AG04449 (cell line): ENCODE data around the gene ROPN1L.

ENCODE experiments used
- CTCF ChIA-PET: fragments of 350-600 bp; formaldehyde crosslinking; extraction: SDS; loops from one replicate; lab custom pipeline; 2021; ENCODE audit warnings: antibody characterized with exemption; lab: Yijun Ruan, JAX
- POLR2A ChIA-PET: fragments of 400-600, 350-600 bp; formaldehyde crosslinking; extraction: SDS; loops from one replicate; lab custom pipeline; 2020; ENCODE audit warnings: antibody characterized with exemption, inconsistent platforms; lab: Yijun Ruan, JAX
- DNase-seq: peaks from one replicate; pipeline ENCODE4 v3.0.0-alpha.2; 2010; ENCODE audit warnings: low read depth, low spot score
- H3K4me3 ChIP-seq: 2 replicates; pipeline ENCODE4 v1.5.1; 2011; ENCODE audit warnings: low read depth, mild to moderate bottlenecking, control low read depth, low read length
- CTCF ChIP-seq: IDR thresholded peaks from one replicate; pipeline ENCODE4 v1.5.1; 2011; ENCODE audit warnings: mild to moderate bottlenecking, moderate library complexity, low read length, control low read depth, inconsistent platforms; ENCODE audit not compliant: insufficient read depth; ENCODE audit errors: missing control alignments

Gene ROPN1L

GRCh38 chr5:10456583-10457420 is 15.1 kb downstream of the ROPN1L start:
- no peak for TF ChIP-seq CTCF
- ChIA-PET POLR2A (no interaction called here), CTCF (interaction anchor here (1.3 to 20.3 kb wide), 5 partner anchors 13 to 1567 kb away, joined by 3 to 256 read pairs (median 4); no protein-coding TSS in a partner anchor)
- DNase-seq: no peak
- no peak overlapping the region for H3K4me3 ChIP-seq

GRCh38 chr5:10457682-10458574 is 16.2 kb downstream of the ROPN1L start:
- DNase-seq: no peak
- peak; percentile 39 for TF ChIP-seq CTCF
- ChIA-PET POLR2A (no interaction called here), CTCF (interaction anchor here (0.7 to 20.3 kb wide), 6 partner anchors 14 to 1566 kb away, joined by 3 to 256 read pairs (median 3); no protein-coding TSS in a partner anchor)
- no peak overlapping the region for H3K4me3 ChIP-seq

- TF ChIP-seq CTCF: no peak
- no peak overlapping the region for H3K4me3 ChIP-seq
- DNase-seq: no peak
- ChIA-PET POLR2A (interaction anchor here (0.5 kb wide), 1 partner anchor 165 kb away, joined by 3 read pairs; no protein-coding TSS in a partner anchor), CTCF (interaction anchor here (20.3 kb wide), 1 partner anchor 168 kb away, joined by 256 read pairs; no protein-coding TSS in a partner anchor)
These were observed 17.7 kb downstream of the ROPN1L start for GRCh38 chr5:10459080-10460055.

GRCh38 chr5:10460252-10460906 is 18.7 kb downstream of the ROPN1L start:
- ChIA-PET CTCF (interaction anchor here (20.3 kb wide), 1 partner anchor 167 kb away, joined by 256 read pairs; no protein-coding TSS in a partner anchor), POLR2A (interaction anchor here (0.5 kb wide), 1 partner anchor 166 kb away, joined by 3 read pairs; no protein-coding TSS in a partner anchor)
- TF ChIP-seq CTCF: no peak
- no peak overlapping the region for H3K4me3 ChIP-seq
- DNase-seq: no peak

GRCh38 chr5:10461041-10461440 is 19.4 kb downstream of the ROPN1L start:
- no peak for DNase-seq
- no peak overlapping the region for H3K4me3 ChIP-seq
- no peak for TF ChIP-seq CTCF
- ChIA-PET POLR2A (no interaction called here), CTCF (interaction anchor here (20.3 kb wide), 1 partner anchor 166 kb away, joined by 256 read pairs; no protein-coding TSS in a partner anchor)
